GM18508 (cell line): ENCODE data around the gene DNAJC21.
"Not testable (repeated sequence)": the region's sequence is repeated elsewhere in the genome, so short reads cannot be mapped to it uniquely, and the experiment has no call there.

Experiments
- ATAC-seq: cut with Tn5 transposase; IDR thresholded peaks from one replicate; pipeline ENCODE4 v1.9.1; 2021; ENCODE audit warnings: moderate number of reproducible peaks; ENCODE audit not compliant: insufficient read depth, unreplicated experiment

The DNAJC21 gene

DNA sequence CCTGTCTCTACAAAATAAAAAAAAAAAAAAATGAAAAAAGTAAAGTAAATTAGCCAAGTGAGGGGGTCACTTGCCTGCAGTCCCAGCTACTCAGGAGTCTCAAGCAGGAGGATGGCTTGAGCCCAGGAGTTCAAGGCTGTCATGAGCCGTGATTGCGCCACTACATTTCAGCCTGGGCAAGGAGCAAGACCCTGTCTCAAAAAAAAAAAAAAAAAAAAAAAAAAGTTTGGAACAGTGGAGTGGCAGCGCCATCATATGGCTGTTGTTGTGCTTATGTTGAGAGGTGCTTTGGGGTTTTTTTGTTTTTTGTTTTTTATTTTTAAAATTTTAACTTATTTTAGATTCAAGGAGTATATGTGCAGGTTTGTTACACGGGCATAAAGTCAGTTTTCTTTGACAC, 10.3 kb upstream of the DNAJC21 start:
- ATAC-seq = no peak

DNA sequence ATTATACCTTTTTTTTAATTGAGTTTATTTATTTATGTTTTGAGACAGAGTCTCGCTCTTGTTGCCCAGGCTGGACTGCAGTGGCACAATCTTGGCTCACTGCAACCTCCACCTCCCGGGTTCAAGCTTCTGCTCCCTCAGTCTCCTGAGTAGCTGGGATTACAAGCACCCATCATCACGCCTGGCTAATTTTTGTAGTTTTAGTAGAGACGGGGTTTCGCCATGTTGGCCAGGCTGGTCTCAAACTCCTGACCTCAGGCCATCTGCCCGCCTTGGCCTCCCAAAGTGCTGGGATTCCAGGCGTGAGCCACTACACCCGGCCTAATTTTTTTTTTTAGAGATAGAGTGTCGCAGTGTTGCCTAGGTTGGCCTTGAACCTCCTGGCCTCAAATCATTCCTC, 6.1 kb upstream of the DNAJC21 start:
- not testable (repeated sequence) for ATAC-seq

DNA sequence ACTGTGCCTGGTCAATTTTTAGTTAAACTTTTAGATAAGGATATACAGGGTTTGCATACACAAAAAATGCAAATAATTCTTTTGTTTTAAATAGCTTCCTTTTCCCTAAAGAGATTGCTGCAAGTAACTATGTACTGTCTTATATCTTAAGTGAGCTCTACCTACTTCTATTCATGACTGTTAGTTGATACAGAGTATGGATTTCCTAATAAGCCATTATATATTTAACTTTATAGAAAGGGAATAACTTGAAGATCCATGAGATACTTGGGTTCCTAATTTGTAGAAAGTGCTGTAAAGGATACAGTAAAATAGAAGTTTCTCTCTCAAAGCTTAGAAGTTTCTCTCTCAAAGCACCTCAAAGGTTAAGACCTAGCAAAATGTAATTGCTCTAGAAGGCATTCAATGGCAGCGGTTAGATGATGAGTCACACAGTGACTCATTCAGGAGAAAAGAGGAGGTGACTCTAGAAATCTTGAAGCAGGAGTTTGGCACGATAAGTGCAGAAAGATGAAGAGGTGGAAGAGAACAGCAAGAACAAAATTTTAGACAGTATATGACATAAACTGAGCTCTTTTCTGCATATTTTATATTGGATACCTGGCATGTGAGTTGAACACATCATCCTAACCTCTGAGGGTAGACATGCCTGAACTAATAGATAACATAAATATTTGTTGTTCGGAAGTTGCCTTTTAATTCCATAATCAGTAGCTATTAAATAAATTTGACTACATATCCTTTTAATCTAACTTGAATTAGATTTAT, 5.5 kb upstream of the DNAJC21 start:
- ATAC-seq = peak; percentile 54

DNA sequence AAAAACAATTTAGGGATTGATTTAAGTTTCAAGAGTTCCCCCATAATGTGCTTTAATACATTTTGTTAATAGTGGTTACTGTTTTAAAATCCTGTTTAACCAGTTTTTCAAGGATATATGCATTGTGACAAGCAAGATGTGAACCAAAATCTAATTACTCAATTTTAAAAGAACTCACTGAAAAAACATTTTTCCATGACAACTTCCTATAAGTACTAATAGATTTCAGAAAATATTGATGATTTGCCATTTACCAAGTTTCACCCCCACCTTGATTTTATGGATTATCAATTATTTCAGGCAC, 4.9 kb upstream of the DNAJC21 start:
- no peak for ATAC-seq

DNA sequence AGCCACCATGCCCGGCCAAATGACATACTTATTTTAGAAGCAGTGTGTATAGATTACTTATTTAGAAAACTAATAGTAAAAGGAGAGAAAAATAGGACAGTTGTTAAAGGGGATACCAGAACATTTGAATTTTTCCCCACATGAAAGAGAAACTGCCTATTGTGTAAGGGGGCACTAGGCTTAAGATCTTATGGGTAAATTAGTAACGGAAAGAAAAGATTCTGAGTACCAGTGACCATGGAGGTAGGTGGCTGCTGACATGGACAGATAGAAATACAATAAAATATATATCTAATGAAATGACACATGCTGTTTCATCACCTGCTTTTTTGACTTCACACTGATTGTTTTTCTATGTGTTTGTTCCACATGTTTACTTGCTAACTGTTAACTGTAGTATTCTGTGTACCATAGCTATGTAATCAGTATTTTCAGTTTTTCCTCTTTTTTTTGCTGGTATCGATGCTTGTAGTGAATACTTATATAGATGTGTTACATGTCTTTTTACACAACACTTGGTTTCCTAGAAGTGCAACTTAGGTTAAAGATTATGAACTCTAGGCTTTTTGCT, 3.0 kb upstream of the DNAJC21 start:
- ATAC-seq = no peak

DNA sequence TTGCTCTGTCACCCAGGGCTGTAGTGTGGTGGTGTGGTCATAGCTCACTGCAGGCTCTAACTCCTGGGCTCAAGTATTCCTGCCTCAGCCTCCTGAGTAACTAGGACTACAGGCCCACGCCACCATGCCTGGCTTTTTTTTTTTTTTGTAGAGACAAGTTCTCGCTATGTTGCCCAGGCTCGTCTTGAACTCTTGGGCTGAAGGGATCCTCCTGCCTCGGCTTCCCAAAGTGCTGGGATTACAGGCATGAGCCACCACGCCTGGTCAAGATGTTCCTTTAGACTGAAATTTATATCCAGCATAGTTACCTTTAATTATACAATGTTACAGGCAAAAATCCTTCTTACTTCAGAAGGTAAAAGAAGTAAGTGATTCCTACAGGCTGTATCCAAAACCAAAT, 1.6 kb upstream of the DNAJC21 start:
- ATAC-seq = no peak

DNA sequence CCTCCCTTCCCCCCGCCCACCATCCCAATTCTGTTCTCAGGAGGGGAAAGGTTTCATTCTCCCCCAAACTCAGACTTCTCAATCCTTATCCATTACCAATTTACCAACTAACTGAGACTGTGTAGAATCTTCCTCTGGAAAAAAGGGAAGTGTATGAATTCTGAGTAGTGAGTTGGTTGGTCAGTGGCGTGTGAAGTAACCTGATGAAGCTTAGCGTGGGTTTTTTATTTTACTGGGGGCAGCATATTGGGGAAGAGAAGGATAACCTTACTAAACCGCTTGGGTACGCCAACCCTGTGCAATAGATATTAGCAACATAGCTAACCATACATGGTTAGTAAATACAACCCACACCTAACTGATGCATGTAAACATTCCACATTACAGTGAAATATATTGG, 1.1 kb upstream of the DNAJC21 start:
- ATAC-seq = no peak

DNA sequence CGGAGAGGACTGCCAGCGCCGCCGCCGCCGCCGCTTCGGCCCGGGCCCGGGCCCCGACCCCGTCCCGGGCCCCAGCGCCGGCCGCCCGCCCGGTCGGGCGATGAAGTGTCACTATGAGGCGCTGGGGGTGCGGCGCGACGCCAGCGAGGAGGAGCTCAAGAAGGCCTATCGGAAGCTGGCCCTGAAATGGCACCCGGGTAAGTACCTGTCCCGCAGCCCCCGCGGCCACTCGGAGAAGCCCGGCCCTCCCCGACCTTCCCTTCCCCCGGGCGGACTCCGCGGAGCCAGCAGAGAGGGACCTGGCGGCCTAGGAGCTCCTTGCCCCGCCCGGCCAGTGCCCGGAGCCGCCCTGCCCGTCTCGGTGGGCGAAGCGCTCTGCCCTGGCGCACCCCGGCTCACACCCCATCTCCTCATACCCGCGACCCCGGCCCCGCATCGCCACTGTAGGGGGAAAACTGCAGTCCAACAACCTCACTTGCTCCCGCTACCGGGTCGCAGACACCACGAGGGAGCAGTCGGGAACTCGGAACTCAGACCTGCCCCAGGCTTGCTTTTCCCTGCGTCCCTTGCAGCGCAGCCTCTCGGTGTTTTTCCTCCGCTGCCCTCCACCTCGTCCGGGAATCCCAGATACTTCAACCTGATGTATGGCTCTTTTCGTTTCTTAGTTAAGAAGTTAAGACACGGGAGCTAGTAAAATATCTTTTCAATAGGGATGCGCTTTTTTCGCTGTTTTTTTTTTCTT, 532 bp downstream of the DNAJC21 start:
- peak; percentile 54 for ATAC-seq

DNA sequence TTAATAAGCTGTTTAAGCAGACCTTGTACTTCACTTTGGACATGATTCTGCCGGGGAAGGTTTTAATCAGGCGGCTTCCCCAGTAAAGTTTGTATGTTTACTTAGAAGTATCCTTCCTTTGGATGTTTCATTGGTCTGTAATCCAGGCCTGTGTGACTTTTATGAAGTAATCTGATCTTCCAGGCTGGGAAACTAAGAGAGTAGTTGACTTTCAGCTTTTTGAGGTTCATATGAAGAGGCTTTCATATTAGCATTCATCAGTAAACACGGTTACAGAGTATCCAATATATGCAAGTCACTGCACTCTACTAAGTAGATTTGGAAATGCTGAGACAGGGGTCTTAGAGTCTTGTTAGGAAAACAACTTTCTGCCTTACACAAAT, 1.1 kb downstream of the DNAJC21 start:
- no peak for ATAC-seq

DNA sequence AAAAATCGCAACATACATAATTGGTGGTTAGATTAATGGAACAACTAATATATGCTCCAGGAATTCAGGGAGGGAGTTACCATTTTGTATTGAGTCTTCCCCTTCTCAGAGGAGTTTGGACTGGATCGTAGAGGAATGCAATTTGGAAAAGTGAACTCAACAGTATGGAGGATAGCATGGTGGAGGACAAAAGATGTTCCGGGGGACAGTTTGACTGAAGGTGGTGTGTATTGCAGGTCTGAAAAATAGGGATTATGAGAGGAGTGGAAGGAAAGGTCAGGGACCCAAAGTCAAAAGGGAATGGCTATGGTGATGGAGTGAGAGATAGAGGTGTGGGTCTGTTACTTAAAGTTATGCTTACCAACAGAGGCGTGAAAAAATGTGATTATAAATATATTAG, 1.5 kb downstream of the DNAJC21 start:
- ATAC-seq = no peak

DNA sequence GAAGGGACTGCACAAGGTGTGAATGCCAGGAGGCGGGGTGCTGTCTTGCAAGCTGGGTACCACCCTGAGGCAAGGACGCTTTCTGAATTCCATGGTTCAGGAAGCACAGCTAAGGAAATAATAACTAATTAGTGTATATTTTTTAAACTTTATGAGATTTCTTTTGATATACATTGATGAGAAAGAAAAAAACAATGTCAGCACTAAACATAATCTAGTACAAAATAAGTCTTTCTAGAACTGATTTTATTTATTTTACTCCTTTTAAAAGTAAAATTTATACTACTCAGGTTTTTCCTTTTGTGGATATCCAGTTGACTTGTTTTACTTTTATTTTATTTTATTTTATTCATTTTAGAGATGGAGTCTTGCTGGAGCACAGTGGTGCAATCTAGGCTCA, 3.6 kb downstream of the DNAJC21 start:
- no peak for ATAC-seq

DNA sequence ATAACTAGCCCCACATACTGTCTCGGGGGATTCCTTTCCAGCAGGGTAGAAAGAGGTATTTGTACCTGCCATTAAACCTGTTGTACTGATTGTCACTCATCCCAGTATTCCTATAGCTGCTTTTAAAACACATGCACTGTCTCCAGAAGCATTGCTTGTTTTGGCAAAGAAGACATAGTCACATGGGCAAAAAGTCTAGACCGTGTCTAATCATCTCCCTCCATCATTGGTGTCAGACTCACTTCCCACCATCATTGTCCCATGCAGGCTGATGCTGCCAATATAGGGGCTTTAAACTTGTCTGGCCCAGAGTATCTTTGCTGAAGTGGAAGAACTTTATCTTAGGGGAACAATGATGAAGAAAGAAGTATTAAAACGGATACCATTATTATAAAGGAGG, 12.6 kb downstream of the DNAJC21 start:
- ATAC-seq = no peak

DNA sequence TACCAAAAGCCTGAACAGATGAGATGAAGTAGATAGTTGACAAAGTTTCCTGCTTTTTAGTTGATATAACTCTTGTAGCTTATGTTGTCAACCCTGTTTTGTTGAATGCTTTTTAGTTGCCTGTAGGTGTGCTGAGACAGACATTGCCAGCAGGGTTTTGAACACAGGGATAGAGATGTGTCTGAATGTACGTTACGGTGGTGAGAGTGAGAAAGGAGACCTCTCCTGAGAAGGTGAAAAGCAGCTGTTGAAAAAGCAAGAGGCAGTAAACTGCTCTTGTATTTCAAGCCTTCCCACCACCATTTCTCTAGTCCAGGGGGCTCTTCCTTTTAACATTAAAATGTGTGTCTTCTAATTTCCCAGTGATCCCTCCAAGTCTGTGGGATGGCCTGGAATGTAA, 14.7 kb downstream of the DNAJC21 start:
- ATAC-seq = no peak

DNA sequence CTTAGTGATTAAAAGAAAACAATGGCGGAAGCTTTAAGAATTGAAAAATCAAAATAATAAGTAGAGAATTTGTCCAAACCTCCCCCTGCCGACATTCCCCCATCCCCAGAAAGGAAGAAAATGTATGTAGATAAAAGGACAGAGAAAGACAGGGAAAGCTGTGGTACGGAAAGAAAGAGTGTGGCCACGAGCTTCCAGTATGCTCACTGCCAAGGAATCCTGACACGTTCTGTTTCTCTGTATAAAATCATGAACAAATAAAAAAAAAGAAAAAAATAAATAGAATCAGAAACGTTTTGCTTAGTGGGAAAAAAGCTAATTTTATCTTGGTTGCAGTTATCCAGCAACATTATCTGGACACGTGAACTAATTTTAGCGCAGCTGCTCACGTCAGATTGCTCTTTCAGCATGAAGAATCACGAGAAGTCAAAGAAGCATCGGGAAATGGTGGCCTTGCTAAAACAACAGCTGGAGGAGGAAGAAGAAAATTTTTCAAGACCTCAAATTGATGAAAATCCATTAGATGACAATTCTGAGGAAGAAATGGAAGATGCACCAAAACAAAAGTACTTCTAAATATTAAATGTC, 15.2 kb downstream of the DNAJC21 start:
- no peak for ATAC-seq

DNA sequence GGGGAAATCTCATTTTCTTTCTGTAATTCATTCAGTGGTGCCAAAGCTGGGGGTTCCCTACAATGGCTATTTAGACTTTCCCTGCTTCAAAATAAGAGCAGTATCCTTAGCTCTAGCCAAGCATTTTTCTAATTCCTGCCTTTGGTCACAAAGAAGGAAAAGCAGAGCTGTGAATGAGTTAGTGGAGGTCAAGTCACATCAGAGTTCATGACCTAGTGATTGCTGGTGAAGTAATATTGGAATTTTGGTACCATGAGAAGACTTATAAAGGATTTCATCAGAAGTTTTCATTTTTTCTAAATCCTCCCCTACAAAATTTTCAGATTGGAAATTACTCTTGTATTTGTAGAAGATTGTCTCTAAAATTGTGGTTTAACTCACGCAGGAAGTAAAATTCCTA, 28.0 kb downstream of the DNAJC21 start:
- no peak for ATAC-seq

DNA sequence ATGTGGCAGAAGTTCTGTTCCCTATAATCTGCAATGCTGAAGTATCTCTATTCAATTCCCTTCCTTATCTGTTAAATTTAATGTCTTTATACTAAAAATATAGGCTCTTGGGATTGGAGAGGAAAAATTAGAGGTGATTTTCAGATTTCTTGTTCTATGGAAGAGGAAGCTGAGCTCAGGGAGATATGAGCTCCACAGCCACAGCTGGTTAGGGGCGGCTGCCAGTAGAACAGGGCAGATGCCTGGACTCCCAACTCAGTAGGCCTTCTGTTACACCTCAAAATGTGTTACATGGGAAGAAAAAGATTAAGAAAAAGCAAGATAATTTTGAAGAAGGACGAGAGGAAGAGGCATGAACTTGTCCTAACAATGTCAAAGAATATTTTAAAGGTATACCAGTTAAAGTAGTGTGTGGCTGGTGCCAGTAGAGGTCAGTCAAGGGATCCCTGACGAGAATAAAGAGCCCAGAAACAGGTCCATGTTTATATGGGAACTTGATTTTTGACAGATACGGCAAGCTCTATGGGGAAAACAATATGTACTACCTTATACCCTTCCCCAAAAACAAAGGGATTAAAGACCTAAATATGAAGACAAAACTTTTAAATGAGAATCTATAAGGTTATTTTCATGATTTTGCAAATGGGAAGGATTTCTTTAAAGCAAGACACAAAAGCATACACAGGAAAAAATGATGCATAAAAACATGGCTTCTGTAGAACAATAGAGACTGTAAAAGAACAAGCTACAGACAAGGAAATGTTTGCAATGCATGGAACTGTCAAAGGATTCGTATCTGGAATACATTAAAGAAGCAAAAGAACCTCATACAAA, 28.7 kb downstream of the DNAJC21 start:
- peak; percentile 40 for ATAC-seq

DNA sequence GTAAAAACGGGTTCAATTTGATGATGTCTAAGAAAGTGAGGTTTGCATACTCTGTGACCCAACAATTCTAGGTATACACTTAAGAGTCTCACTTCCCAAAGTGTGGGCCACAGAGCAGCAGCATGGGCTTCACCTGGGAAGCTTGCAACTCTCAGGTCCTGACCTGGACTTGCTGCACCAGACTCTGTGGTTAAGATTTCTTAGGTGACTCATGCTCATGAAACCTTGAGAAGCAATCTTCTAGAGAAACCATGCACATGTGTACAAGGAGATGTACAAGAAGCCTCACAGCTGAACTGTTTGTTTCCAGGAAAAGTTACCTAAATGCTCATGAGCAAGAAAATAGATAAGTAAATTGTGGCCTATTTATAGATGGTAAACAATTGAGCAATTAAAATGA, 30.0 kb downstream of the DNAJC21 start:
- ATAC-seq = peak; percentile 80

DNA sequence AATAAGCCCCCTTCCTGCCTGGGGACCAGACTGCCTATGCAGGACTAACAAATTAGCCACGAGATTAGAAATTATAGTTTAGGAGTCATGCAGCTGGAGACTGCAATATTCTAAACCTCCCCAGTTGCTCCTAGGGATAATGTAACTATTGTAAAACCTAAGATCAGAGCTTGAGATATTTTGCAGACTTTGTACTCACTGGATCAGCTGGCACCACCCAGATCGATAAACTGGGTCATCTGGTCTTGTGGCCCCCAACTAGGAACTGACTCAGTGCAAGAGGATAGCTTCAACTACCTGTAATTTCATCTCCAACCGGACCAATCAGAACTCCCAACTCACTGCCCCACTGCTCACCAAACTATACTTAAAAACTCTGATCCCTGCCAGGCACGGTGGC, 38.2 kb downstream of the DNAJC21 start:
- ATAC-seq = no peak

DNA sequence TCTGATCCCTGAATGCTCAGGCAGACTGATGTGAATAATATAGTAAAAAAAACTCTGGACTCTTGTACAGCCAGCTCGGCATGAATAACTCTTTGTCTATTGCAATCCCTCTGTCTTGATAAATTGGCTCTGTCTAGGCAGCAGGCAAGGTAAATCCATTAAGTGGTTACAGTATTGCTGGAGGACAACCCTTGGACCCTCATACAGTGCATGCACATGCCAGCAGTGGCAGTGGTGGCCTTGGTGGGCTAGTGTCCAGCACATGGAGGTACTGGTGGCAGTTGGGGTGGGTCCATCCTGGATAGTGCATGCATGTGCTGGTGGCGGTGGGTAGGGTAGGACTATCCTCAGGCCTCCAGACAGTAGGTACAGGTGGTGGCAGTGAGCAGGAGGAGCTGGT, 38.9 kb downstream of the DNAJC21 start:
- no peak for ATAC-seq

DNA sequence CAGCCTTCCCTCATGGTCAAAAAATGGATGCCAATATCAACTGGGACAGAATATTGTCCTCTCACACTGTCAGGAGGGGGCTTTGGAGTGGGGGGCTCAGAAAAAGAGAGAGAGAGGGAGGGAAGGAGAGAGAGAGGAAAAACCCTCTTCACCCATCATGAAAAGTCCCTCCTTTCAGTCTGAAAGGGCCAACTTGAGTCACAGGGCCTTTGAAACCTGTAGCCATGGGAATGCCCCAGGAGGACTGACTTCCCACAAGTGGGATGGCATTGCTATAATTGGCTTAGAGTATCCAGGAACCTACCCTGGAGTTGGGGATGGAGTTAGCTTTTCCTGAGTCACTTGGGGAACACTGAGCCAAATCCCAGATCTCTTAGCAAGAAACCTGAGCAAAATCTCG, 41.2 kb downstream of the DNAJC21 start:
- ATAC-seq = no peak

DNA sequence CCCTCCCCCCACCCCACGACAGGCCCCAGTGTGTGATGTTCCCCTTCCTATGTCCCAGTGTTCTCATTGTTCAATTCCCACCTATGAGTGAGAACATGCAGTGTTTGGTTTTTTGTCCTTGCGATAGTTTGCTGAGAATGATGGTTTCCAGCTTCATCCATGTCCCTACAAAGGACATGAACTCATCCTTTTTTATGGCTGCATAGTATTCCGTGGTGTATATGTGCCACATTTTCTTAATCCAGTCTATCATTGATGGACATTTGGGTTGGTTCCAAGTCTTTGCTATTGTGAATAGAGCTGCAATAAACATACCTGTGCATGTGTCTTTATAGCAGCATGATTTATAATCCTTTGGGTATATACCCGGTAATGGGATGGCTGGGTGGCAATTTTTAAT, 42.3 kb downstream of the DNAJC21 start:
- not testable (repeated sequence) for ATAC-seq
